ENCODE data around the gene KMT5B.

The KMT5B gene

DNA sequence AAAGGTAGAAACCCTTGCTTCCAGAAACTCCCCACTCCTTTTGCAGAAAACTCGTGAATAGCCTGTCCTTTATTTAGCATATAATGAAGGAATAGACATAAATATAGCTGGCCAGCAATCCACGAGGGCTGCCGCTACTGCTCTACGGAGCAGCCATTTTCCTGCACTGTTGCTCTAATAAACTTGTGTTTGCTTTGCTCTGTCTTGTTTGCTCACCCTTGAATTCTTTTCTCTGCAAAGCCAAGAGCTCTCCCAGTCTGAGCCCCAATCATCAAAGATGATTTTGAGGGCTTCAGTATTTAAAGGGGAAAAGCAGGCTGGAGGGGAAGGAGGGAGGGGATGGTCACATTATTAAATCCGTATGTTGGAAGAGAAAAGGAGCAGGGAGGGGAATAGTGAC is 75.3 kb downstream of the KMT5B start:
- Histone ChIP-seq H4K20me1 (ENCODE audit: insufficient read depth, low read length) (no peaks in the 10 kb centered on the region), H3K9me2 (replicated peaks; ENCODE audit: insufficient read depth, low read length) (no peaks in the 10 kb centered on the region), H3K36me3 (replicated peaks; ENCODE audit: insufficient read depth, low read length) (no peaks in the 10 kb centered on the region), H3K79me2 (ENCODE audit: low read length) (no peaks in the 10 kb centered on the region), H3F3A (ENCODE audit: insufficient read depth, low read length) (0 out of 2 replicates have a peak, but pooled peaks cover 3% of the 10 kb centered on the region), H3K4me2 (ENCODE audit: low read depth, low read length) (no peak overlapping the region), H3K4me1 (ENCODE audit: low read length) (peaks cover 19% of the 10 kb centered on the region), H2AFZ (ENCODE audit: low read length) (no peak overlapping the region), H3K27ac (ENCODE audit: low read length) (no peak overlapping the region), H3K9ac (ENCODE audit: low read length) (no peak overlapping the region), H3K9me3 (replicated peaks; ENCODE audit: insufficient read depth, low read length) (no peaks in the 10 kb centered on the region), H3K4me3 (ENCODE audit: low read length) (no peak overlapping the region), H3K27me3 (replicated peaks; ENCODE audit: insufficient read depth, low read length) (no peaks in the 10 kb centered on the region)
- no peak for TF ChIP-seq EZH2phosphoT487 (IDR thresholded peaks at IDR 0.05; ENCODE audit: low read length)
- TF ChIP-seq, protein P1, sequence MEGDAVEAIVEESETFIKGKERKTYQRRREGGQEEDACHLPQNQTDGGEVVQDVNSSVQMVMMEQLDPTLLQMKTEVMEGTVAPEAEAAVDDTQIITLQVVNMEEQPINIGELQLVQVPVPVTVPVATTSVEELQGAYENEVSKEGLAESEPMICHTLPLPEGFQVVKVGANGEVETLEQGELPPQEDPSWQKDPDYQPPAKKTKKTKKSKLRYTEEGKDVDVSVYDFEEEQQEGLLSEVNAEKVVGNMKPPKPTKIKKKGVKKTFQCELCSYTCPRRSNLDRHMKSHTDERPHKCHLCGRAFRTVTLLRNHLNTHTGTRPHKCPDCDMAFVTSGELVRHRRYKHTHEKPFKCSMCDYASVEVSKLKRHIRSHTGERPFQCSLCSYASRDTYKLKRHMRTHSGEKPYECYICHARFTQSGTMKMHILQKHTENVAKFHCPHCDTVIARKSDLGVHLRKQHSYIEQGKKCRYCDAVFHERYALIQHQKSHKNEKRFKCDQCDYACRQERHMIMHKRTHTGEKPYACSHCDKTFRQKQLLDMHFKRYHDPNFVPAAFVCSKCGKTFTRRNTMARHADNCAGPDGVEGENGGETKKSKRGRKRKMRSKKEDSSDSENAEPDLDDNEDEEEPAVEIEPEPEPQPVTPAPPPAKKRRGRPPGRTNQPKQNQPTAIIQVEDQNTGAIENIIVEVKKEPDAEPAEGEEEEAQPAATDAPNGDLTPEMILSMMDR (IDR thresholded peaks at IDR 0.05; ENCODE audit: low read length) = no peak
- TF ChIP-seq EZH2 (optimal IDR thresholded peaks at IDR 0.05; ENCODE audit: low read depth, low read length) = no peak
- DNase-seq = no peak

DNA sequence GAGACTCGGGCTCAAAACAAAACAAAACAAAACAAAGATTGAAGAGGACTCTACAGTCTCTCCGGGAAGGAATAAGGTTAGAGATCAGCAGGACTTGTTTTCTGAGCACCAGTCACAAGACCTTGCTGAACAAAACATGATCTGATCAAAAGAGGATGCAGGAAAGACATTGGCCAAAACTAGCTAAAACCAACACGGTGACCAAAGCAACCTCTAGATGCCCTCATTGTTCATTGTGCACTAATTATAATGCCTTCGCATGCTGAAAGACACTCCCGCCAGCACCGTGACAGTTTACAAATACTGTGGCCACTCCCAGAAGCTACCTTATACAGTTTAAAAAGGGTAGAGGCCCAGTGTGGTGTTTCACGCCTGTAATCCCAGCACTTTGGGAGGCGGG is 76.2 kb downstream of the KMT5B start:
- H2AFZ ChIP-seq (ENCODE audit: low read length) = no peak overlapping the region
- H4K20me1 ChIP-seq (ENCODE audit: insufficient read depth, low read length) = no peaks in the 10 kb centered on the region
- H3K36me3 ChIP-seq (replicated peaks; ENCODE audit: insufficient read depth, low read length) = no peaks in the 10 kb centered on the region
- H3K27ac ChIP-seq (ENCODE audit: low read length) = no peak overlapping the region
- no peak for DNase-seq
- no peak overlapping the region for H3K9ac ChIP-seq (ENCODE audit: low read length)
- no peaks in the 10 kb centered on the region for H3K9me2 ChIP-seq (replicated peaks; ENCODE audit: insufficient read depth, low read length)
- H3K9me3 ChIP-seq (replicated peaks; ENCODE audit: insufficient read depth, low read length) = no peaks in the 10 kb centered on the region
- no peaks in the 10 kb centered on the region for H3K27me3 ChIP-seq (replicated peaks; ENCODE audit: insufficient read depth, low read length)
- peaks cover 10% of the 10 kb centered on the region for H3K4me1 ChIP-seq (ENCODE audit: low read length)
- no peak for TF ChIP-seq EZH2phosphoT487 (IDR thresholded peaks at IDR 0.05; ENCODE audit: low read length)
- TF ChIP-seq EZH2 (optimal IDR thresholded peaks at IDR 0.05; ENCODE audit: low read depth, low read length) = no peak
- TF ChIP-seq, protein P1 (IDR thresholded peaks at IDR 0.05; ENCODE audit: low read length) = no peak
- no peak overlapping the region for H3K4me2 ChIP-seq (ENCODE audit: low read depth, low read length)
- H3K79me2 ChIP-seq (ENCODE audit: low read length) = no peaks in the 10 kb centered on the region
- no peak overlapping the region for H3K4me3 ChIP-seq (ENCODE audit: low read length)
- 0 out of 2 replicates have a peak, but pooled peaks cover 3% of the 10 kb centered on the region for H3F3A ChIP-seq (ENCODE audit: insufficient read depth, low read length)

DNA sequence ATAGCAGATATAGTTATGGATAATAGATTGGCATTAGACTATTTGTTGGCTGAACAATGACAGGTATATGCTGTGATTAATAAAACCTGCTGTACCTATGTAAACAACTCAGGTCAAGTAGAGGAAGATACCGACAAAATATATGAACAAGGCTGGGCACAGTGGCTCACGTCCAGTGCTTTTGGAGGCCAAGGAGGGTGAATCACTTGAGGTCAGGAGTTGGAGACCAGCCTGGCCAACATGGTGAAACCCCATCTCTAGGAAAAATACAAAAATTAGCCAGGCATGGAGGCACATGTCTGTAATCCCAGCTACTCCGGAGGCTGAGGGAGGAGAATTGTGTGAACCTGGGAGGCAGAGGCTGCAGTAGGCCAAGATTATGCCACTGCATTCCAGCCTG is 77.9 kb downstream of the KMT5B start:
- H3K4me2 ChIP-seq (ENCODE audit: low read depth, low read length) = no peak overlapping the region
- H3K27ac ChIP-seq (ENCODE audit: low read length) = no peak overlapping the region
- no peaks in the 10 kb centered on the region for H3K9me3 ChIP-seq (replicated peaks; ENCODE audit: insufficient read depth, low read length)
- H3K27me3 ChIP-seq (replicated peaks; ENCODE audit: insufficient read depth, low read length) = no peaks in the 10 kb centered on the region
- no peaks in the 10 kb centered on the region for H3K4me1 ChIP-seq (ENCODE audit: low read length)
- no peaks in the 10 kb centered on the region for H3K9me2 ChIP-seq (replicated peaks; ENCODE audit: insufficient read depth, low read length)
- TF ChIP-seq, protein P1 (IDR thresholded peaks at IDR 0.05; ENCODE audit: low read length) = no peak
- TF ChIP-seq EZH2phosphoT487 (IDR thresholded peaks at IDR 0.05; ENCODE audit: low read length) (no peak), EZH2 (optimal IDR thresholded peaks at IDR 0.05; ENCODE audit: low read depth, low read length) (no peak)
- H4K20me1 ChIP-seq (ENCODE audit: insufficient read depth, low read length) = no peaks in the 10 kb centered on the region
- H3F3A ChIP-seq (ENCODE audit: insufficient read depth, low read length) = no peaks in the 10 kb centered on the region
- H3K4me3 ChIP-seq (ENCODE audit: low read length) = no peak overlapping the region
- no peak overlapping the region for H2AFZ ChIP-seq (ENCODE audit: low read length)
- no peak overlapping the region for H3K9ac ChIP-seq (ENCODE audit: low read length)
- H3K79me2 ChIP-seq (ENCODE audit: low read length) = no peaks in the 10 kb centered on the region
- DNase-seq = no peak
- no peaks in the 10 kb centered on the region for H3K36me3 ChIP-seq (replicated peaks; ENCODE audit: insufficient read depth, low read length)

Data from MM.1S (cell line).